HCT116 (cell line): Measurements from ENCODE around the gene GNRH2.

Experiments
- EZH2phosphoT487 ChIP-seq: fragments of 200-600 bp; IDR thresholded peaks from 2 replicates; pipeline ENCODE4 v1.6.1; 2018; ENCODE audit warnings: antibody characterized with exemption, borderline replicate concordance
- POLR2A ChIP-seq: IDR thresholded peaks from 2 replicates; pipeline ENCODE4 v1.7.0; 2011; ENCODE audit warnings: borderline replicate concordance; ENCODE audit not compliant: insufficient read depth, insufficient read length; ENCODE audit errors: extremely low read depth
- POLR2AphosphoS5 ChIP-seq: IDR thresholded peaks from 2 replicates; pipeline ENCODE4 v1.6.1; 2011; ENCODE audit warnings: mild to moderate bottlenecking, low read depth, low read length, moderate library complexity
- SP1 ChIP-seq: IDR thresholded peaks from 2 replicates; pipeline ENCODE4 v1.6.1; 2012; ENCODE audit warnings: low read depth
- SRF ChIP-seq: IDR thresholded peaks from 2 replicates; pipeline ENCODE4 v1.6.1; 2012; ENCODE audit warnings: low read depth
- YY1 ChIP-seq: IDR thresholded peaks from 2 replicates; pipeline ENCODE4 v1.6.1; 2011; ENCODE audit warnings: low read length, low read depth, moderate library complexity, mild to moderate bottlenecking; ENCODE audit not compliant: insufficient replicate concordance; ENCODE audit errors: extremely low read depth
- ZNF274 ChIP-seq: fragments of 200-500 bp; sonication (Bioruptor generic); IDR thresholded peaks from 2 replicates; pipeline ENCODE4 v1.6.1; 2014; ENCODE audit warnings: mild to moderate bottlenecking, low read depth, low read length, inconsistent platforms
- TF ChIP-seq, protein P1 (sequence below): IDR thresholded peaks from 2 replicates; pipeline ENCODE4 v1.6.1; 2011; ENCODE audit warnings: mild to moderate bottlenecking, low read length, moderate library complexity; ENCODE audit not compliant: insufficient replicate concordance; ENCODE audit errors: extremely low read depth
- TF ChIP-seq, protein P2 (sequence below): IDR thresholded peaks from 2 replicates; pipeline ENCODE4 v1.6.1; 2012
- TF ChIP-seq, protein P3 (sequence below), 3 experiments: fragments of 200-600 bp in 1 of 3; sonication (generic) in 1 of 3; IDR thresholded peaks in 2 of 3; conservative IDR thresholded peaks in 1 of 3; 2 replicates each; pipeline ENCODE4 v1.5.1; 2012 to 2017; ENCODE audit warnings: low read depth in 2 of 3, low read length in 2 of 3, antibody characterized with exemption in 1 of 3, borderline replicate concordance in 1 of 3, control low read depth in 1 of 3, mild to moderate bottlenecking in 1 of 3, mixed read lengths in 1 of 3, mixed run types in 1 of 3, moderate library complexity in 1 of 3; ENCODE audit not compliant: insufficient read depth in 1 of 3
- TF ChIP-seq, protein P4 (sequence below): IDR thresholded peaks from 2 replicates; pipeline ENCODE4 v1.6.1; 2012; ENCODE audit warnings: low read depth

DNA sequence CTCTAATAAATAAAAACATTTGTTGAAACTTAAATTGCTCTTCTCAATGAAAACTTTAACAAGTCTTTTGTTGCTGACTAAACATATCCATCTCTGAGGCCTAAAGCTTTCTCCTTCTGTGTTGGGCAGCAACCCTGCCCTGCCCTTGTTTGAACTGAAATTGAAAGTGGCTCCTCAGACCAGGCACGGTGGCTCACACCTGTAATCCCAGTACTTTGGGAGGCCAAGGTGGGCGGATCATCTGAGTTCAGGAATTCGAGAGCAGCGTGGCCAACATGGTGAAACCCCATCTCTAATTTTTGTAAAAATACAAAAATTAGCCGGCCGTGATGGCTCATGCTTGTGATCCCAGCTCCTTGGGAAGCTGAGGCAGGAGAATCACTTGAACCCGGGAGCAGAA is 29.2 kb upstream of the GNRH2 start:
- TF ChIP-seq, protein P1, sequence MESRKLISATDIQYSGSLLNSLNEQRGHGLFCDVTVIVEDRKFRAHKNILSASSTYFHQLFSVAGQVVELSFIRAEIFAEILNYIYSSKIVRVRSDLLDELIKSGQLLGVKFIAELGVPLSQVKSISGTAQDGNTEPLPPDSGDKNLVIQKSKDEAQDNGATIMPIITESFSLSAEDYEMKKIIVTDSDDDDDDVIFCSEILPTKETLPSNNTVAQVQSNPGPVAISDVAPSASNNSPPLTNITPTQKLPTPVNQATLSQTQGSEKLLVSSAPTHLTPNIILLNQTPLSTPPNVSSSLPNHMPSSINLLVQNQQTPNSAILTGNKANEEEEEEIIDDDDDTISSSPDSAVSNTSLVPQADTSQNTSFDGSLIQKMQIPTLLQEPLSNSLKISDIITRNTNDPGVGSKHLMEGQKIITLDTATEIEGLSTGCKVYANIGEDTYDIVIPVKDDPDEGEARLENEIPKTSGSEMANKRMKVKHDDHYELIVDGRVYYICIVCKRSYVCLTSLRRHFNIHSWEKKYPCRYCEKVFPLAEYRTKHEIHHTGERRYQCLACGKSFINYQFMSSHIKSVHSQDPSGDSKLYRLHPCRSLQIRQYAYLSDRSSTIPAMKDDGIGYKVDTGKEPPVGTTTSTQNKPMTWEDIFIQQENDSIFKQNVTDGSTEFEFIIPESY = no peak
- TF ChIP-seq POLR2A = no peak
- TF ChIP-seq, protein P2, sequence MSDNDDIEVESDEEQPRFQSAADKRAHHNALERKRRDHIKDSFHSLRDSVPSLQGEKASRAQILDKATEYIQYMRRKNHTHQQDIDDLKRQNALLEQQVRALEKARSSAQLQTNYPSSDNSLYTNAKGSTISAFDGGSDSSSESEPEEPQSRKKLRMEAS = no peak
- TF ChIP-seq SP1 = no peak
- TF ChIP-seq, protein P3, sequence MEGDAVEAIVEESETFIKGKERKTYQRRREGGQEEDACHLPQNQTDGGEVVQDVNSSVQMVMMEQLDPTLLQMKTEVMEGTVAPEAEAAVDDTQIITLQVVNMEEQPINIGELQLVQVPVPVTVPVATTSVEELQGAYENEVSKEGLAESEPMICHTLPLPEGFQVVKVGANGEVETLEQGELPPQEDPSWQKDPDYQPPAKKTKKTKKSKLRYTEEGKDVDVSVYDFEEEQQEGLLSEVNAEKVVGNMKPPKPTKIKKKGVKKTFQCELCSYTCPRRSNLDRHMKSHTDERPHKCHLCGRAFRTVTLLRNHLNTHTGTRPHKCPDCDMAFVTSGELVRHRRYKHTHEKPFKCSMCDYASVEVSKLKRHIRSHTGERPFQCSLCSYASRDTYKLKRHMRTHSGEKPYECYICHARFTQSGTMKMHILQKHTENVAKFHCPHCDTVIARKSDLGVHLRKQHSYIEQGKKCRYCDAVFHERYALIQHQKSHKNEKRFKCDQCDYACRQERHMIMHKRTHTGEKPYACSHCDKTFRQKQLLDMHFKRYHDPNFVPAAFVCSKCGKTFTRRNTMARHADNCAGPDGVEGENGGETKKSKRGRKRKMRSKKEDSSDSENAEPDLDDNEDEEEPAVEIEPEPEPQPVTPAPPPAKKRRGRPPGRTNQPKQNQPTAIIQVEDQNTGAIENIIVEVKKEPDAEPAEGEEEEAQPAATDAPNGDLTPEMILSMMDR (IDR thresholded peaks at IDR 0.05 in 2 of 3, conservative IDR thresholded peaks at IDR 0.05 in 1 of 3; ENCODE audit: borderline replicate concordance in 1 of 3, insufficient read depth in 1 of 3, low read depth in 2 of 3, low read length in 2 of 3) = no peak
- TF ChIP-seq, protein P4, sequence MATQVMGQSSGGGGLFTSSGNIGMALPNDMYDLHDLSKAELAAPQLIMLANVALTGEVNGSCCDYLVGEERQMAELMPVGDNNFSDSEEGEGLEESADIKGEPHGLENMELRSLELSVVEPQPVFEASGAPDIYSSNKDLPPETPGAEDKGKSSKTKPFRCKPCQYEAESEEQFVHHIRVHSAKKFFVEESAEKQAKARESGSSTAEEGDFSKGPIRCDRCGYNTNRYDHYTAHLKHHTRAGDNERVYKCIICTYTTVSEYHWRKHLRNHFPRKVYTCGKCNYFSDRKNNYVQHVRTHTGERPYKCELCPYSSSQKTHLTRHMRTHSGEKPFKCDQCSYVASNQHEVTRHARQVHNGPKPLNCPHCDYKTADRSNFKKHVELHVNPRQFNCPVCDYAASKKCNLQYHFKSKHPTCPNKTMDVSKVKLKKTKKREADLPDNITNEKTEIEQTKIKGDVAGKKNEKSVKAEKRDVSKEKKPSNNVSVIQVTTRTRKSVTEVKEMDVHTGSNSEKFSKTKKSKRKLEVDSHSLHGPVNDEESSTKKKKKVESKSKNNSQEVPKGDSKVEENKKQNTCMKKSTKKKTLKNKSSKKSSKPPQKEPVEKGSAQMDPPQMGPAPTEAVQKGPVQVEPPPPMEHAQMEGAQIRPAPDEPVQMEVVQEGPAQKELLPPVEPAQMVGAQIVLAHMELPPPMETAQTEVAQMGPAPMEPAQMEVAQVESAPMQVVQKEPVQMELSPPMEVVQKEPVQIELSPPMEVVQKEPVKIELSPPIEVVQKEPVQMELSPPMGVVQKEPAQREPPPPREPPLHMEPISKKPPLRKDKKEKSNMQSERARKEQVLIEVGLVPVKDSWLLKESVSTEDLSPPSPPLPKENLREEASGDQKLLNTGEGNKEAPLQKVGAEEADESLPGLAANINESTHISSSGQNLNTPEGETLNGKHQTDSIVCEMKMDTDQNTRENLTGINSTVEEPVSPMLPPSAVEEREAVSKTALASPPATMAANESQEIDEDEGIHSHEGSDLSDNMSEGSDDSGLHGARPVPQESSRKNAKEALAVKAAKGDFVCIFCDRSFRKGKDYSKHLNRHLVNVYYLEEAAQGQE = no peak
- no peak for TF ChIP-seq POLR2AphosphoS5
- TF ChIP-seq SRF = no peak
- TF ChIP-seq ZNF274 = no peak
- TF ChIP-seq EZH2phosphoT487 = no peak
- TF ChIP-seq YY1 = no peak
